Right atrium auricular region (tissue), 2 donors: ENCODE data around the gene PPFIA1. TPM values are rescaled to one million over a fixed set of nuclear protein-coding genes. Genes with fewer than 3 reads are reported as not detected.

ENCODE experiments used
- DNase-seq: peaks from one replicate; pipeline ENCODE4 v3.0.0-alpha.2; 2019; ENCODE audit warnings: low spot score
- H3K27ac ChIP-seq, 2 donors: fragments of 200-600 bp; sonication (generic); 1 replicate in 1 of 2; 2 replicates in 1 of 2; pipeline ENCODE4 v1.5.1; 2016 to 2019
- H3K27me3 ChIP-seq, 2 donors: fragments of 200-600 bp; sonication (generic); one replicate each; pipeline versions ENCODE4 v1.5.1 to v1.6.0; 2017 to 2019
- H3K36me3 ChIP-seq: fragments of 200-600 bp; sonication (generic); one replicate; pipeline ENCODE4 v1.5.1; 2016
- H3K4me1 ChIP-seq, 2 donors: fragments of 200-600 bp; sonication (generic); one replicate each; pipeline versions ENCODE4 v1.5.1 to v1.6.0; 2017 to 2019
- H3K4me3 ChIP-seq, 2 donors: fragments of 200-600 bp; sonication (generic); 1 replicate in 1 of 2; 2 replicates in 1 of 2; pipeline ENCODE4 v1.5.1; 2017 to 2019; ENCODE audit warnings: mild to moderate bottlenecking in 1 of 2, moderate library complexity in 1 of 2
- H3K9me3 ChIP-seq, 2 donors: fragments of 200-600 bp; sonication (generic); one replicate each; pipeline ENCODE4 v1.5.1; 2019
- total RNA-seq, 2 donors: library from RNA; depleted of rRNA; stranded (reverse); fragments of >200 nt; gene quantifications; one replicate each; pipeline ENCODE4 v1.1.0, GENCODE V29; 2016
- TF ChIP-seq, protein P1 (sequence below), 2 donors: fragments of 200-600 bp; sonication (generic); IDR thresholded peaks; one replicate each; pipeline ENCODE4 v1.5.1; 2019; ENCODE audit warnings: antibody characterized with exemption in 2 of 2

PPFIA1 gene
- total RNA-seq, 2 donors from 2014 or later, result 28.7 to 45.9 TPM

DNA sequence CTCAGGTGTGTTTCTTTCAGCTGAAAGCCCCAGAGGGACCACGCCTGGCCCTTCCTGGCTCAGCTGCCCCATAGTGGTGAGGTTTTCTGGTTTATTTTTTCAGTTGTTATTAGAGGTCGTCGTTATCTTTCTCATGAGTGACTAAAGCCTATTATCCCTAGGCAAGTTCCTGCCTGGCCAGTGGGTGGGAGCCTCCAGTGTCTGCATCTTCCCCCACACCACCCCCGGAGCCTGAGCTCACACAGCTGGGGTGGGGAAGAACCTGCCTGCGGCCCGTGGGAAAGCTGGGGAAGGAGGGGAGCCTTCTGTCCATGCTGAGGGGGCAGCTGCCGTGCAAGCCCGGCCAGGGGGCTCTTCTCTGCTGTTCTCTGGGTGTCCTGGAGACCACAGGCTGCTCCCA lies 24.3 kb upstream of the PPFIA1 start:
- H3K27ac ChIP-seq, result no peak overlapping the region
- H3K36me3 ChIP-seq, result no peaks in the 10 kb centered on the region
- TF ChIP-seq, protein P1, sequence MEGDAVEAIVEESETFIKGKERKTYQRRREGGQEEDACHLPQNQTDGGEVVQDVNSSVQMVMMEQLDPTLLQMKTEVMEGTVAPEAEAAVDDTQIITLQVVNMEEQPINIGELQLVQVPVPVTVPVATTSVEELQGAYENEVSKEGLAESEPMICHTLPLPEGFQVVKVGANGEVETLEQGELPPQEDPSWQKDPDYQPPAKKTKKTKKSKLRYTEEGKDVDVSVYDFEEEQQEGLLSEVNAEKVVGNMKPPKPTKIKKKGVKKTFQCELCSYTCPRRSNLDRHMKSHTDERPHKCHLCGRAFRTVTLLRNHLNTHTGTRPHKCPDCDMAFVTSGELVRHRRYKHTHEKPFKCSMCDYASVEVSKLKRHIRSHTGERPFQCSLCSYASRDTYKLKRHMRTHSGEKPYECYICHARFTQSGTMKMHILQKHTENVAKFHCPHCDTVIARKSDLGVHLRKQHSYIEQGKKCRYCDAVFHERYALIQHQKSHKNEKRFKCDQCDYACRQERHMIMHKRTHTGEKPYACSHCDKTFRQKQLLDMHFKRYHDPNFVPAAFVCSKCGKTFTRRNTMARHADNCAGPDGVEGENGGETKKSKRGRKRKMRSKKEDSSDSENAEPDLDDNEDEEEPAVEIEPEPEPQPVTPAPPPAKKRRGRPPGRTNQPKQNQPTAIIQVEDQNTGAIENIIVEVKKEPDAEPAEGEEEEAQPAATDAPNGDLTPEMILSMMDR (IDR thresholded peaks at IDR 0.05), result no peak
- no peak for DNase-seq
- H3K27me3 ChIP-seq, result no peaks in the 10 kb centered on the region
- H3K9me3 ChIP-seq, result no peaks in the 10 kb centered on the region
- no peak overlapping the region for H3K4me3 ChIP-seq
- H3K4me1 ChIP-seq, result no peaks in the 10 kb centered on the region

DNA sequence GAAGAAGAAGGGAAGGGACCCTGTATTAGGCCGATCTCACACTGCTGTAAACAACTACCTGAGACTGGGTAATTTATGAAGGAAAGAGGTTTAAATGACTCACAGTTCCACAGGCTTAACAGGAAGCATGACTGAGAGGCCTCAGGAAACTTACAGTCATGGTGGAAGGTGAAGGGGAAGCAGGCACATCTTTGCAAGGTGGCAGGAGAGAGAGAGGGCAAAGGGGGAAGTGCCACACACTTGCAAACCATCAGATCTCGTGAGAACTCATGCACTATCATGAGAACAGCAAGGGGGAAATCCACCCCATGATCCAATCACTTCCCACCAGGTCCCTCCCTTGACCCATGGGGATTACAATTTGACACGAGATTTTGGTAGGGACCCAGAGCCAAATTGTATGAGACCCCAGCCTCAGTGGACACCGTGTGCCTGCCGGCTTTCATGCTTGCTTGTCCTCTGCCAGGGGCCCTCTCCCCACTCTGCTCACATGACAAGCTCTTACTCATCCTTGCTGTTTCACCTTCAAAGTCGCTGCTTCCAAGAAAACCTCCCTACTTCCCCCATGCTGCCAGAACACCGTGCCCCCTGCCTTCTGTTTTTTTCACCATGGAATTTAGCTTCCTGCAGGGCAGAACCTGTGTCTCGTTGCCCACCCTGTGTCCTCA lies 23.3 kb upstream of the PPFIA1 start:
- no peaks in the 10 kb centered on the region for H3K36me3 ChIP-seq

DNA sequence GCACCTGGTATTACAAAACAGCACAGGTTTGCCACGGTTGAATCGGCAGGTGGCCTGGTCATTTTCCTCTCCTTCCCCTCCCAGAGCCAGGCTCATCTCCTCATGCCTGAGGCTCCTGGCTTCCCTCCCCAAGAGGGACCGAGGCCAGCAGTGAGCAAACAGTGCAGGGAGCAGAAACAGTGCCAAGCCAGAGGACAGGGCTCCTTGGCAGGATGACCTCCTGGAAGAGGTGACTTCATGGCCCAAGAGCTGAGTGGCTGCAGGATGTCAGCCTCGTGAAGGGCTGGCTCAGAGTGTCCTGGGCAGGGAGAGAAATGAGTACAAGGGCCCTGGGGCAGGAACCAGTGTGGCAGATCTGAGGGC lies 22.8 kb upstream of the PPFIA1 start:
- H3K4me1 ChIP-seq, result no peaks in the 10 kb centered on the region

More for the DNA sequence above, 23.3 kb upstream of the PPFIA1 start:
- no peaks in the 10 kb centered on the region for H3K9me3 ChIP-seq
- TF ChIP-seq, protein P1 (IDR thresholded peaks at IDR 0.05), result no peak
- H3K4me3 ChIP-seq, result no peak overlapping the region
- no peak for DNase-seq
- H3K4me1 ChIP-seq, result no peaks in the 10 kb centered on the region
- H3K27ac ChIP-seq, result no peak overlapping the region
- no peaks in the 10 kb centered on the region for H3K27me3 ChIP-seq

DNA sequence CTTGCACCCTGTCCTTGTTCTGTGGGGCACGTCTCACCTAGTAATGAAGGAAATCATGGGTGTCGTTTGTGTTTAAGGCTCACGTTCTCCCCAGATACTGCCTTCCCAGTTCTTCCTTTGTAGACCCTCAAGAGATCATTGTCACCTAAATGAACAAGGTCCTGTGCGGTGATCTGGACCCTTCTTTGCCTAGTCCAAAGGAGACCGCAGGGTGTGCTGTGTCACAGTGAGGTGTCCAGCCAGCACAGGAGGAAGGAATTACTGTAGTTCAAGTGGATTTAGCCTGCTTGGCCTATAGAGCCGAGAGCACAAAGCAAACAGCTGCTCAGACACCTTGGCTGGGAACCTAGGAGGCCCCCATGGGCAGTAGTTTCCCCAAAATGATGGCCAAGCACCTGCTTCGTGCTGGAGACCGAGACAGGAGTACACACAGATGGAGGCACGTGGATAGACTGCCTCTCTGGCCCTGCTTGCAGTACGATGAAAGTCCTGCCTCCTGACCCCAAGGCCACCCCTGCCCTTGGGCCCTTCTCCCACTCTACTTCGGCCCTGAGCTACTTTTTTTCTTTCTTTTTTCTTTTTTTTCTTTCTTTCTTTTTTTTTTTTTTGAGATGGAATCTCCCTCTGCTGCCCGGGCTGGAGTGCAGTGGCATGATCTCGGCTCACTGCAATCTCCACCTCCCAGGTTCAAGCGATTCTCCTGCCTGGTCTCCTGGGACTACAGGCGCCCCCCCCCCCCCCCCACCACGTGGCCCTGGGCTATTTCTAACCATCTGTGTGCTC lies 19.4 kb upstream of the PPFIA1 start:
- no peaks in the 10 kb centered on the region for H3K36me3 ChIP-seq
- TF ChIP-seq, protein P1 (IDR thresholded peaks at IDR 0.05), result no peak
- no peak overlapping the region for H3K27ac ChIP-seq
- H3K27me3 ChIP-seq, result no peaks in the 10 kb centered on the region
- DNase-seq, result no peak
- H3K4me1 ChIP-seq, result no peaks in the 10 kb centered on the region
- no peaks in the 10 kb centered on the region for H3K9me3 ChIP-seq
- H3K4me3 ChIP-seq, result no peak overlapping the region

More for the DNA sequence above, 22.8 kb upstream of the PPFIA1 start:
- Histone ChIP-seq H3K36me3 (no peaks in the 10 kb centered on the region), H3K27ac (no peak overlapping the region), H3K27me3 (no peaks in the 10 kb centered on the region), H3K4me3 (no peak overlapping the region), H3K9me3 (no peaks in the 10 kb centered on the region)
- TF ChIP-seq, protein P1 (IDR thresholded peaks at IDR 0.05), result no peak
- no peak for DNase-seq

DNA sequence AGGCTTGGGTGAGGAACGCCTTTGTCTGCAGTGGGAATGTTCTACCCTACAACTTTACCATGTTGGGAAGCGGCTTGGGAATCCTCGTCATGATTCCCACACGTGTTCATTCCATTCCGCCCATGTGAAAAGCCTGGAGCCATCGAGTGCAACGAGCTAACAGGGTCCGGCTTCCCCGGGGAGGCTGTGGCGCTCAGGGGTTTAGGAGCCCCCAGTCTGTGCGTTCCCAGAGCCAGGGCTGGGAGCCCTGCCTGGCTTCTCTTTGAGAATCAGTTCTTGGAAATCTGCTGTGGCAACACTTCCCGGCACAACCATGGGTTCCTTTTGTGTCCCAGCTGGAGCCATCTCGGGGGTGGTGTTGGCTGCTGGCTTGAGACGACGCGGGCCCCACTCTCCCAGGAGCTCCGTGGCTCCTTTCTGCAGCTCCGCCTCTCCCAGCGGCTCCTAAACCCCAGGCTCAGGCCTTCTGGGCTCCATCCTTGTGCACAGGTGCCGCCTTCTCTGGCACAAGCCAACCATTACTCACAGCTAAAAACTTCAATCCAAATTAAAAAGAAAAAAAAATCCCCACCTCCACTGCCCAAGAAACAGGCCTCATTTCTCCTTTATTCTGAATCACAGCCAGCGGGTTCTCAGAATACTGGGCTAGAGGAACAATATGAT lies 18.7 kb upstream of the PPFIA1 start:
- Histone ChIP-seq H3K27ac (no peak overlapping the region), H3K4me1 (no peaks in the 10 kb centered on the region), H3K9me3 (no peaks in the 10 kb centered on the region), H3K36me3 (no peaks in the 10 kb centered on the region), H3K27me3 (no peaks in the 10 kb centered on the region), H3K4me3 (no peak overlapping the region)
- TF ChIP-seq, protein P1 (IDR thresholded peaks at IDR 0.05), result no peak
- no peak for DNase-seq
